Lower leg skin (tissue), 3 donors: Measurements from ENCODE around the gene YWHAH.

Experiments
- CTCF ChIP-seq, 3 donors: fragments of 450-650 bp; IDR thresholded peaks; one replicate each; pipeline ENCODE4 v1.5.1; 2016; ENCODE audit warnings: antibody characterized with exemption in 3 of 3, mild to moderate bottlenecking in 3 of 3, moderate library complexity in 2 of 3
- POLR2A ChIP-seq, 2 donors: fragments of 450-650 bp; IDR thresholded peaks; one replicate each; pipeline ENCODE4 v1.6.1; 2016 to 2017; ENCODE audit warnings: antibody characterized with exemption in 2 of 2, mild to moderate bottlenecking in 1 of 2, moderate library complexity in 1 of 2

GRCh38 chr22:31929167-31929930 lies 15.0 kb upstream of the YWHAH start:
- TF ChIP-seq POLR2A (IDR thresholded peaks at IDR 0.05) (no peak), CTCF (IDR thresholded peaks at IDR 0.05) (no peak)
